Measurements from ENCODE around the gene SLC6A2.

The SLC6A2 gene

GRCh38 chr16:55672471-55672870 is 16.7 kb downstream of the SLC6A2 start:
- no peak for DNase-seq

GRCh38 chr16:55678161-55678821 is 22.5 kb downstream of the SLC6A2 start:
- DNase-seq: peak in 12 of 14 donors; percentile 27 to 89 (median 76)

- DNase-seq: no peak
Measured at GRCh38 chr16:55682086-55682485, 26.3 kb downstream of the SLC6A2 start.

GRCh38 chr16:55685973-55686372 is 30.2 kb downstream of the SLC6A2 start:
- DNase-seq: no peak

GRCh38 chr16:55686671-55687070 is 30.9 kb downstream of the SLC6A2 start:
- DNase-seq: no peak

GRCh38 chr16:55687802-55688201 is 32.0 kb downstream of the SLC6A2 start:
- DNase-seq: no peak

GRCh38 chr16:55690841-55691240 is 35.1 kb downstream of the SLC6A2 start:
- no peak for DNase-seq

GRCh38 chr16:55691771-55692170 is 36.0 kb downstream of the SLC6A2 start:
- DNase-seq: no peak

- no peak for DNase-seq
Measured at GRCh38 chr16:55695595-55695994, 39.8 kb downstream of the SLC6A2 start.

GRCh38 chr16:55697867-55698266 is 42.1 kb downstream of the SLC6A2 start:
- DNase-seq: no peak

- DNase-seq: no peak
Measured at GRCh38 chr16:55698331-55698730, 42.5 kb downstream of the SLC6A2 start.

GRCh38 chr16:55698946-55699345 is 43.2 kb downstream of the SLC6A2 start:
- DNase-seq: no peak

- DNase-seq: no peak
Measured at GRCh38 chr16:55699616-55700015, 43.8 kb downstream of the SLC6A2 start.

GRCh38 chr16:55700067-55700466 is 44.3 kb downstream of the SLC6A2 start:
- DNase-seq: no peak

- DNase-seq: no peak
Measured at GRCh38 chr16:55700961-55701360, 45.2 kb downstream of the SLC6A2 start.

- peak in 6 of 14 donors; percentile 7 to 24 (median 14) for DNase-seq
Measured at GRCh38 chr16:55701442-55702319, 45.9 kb downstream of the SLC6A2 start.

- peak in 6 of 14 donors; percentile 16 to 36 (median 22) for DNase-seq
Measured at GRCh38 chr16:55703003-55704001, 47.5 kb downstream of the SLC6A2 start.

GRCh38 chr16:55706739-55707384 is 51.1 kb downstream of the SLC6A2 start:
- no peak for DNase-seq

- no peak for DNase-seq
Measured at GRCh38 chr16:55709801-55710200, 54.0 kb downstream of the SLC6A2 start.

GRCh38 chr16:55710466-55710865 is 54.7 kb downstream of the SLC6A2 start:
- DNase-seq: no peak

- DNase-seq: peak in 7 of 14 donors; percentile 2 to 30 (median 9)
Measured at GRCh38 chr16:55711959-55712876, 56.4 kb downstream of the SLC6A2 start.
